ENCODE results near the gene PI4KA.

DNA sequence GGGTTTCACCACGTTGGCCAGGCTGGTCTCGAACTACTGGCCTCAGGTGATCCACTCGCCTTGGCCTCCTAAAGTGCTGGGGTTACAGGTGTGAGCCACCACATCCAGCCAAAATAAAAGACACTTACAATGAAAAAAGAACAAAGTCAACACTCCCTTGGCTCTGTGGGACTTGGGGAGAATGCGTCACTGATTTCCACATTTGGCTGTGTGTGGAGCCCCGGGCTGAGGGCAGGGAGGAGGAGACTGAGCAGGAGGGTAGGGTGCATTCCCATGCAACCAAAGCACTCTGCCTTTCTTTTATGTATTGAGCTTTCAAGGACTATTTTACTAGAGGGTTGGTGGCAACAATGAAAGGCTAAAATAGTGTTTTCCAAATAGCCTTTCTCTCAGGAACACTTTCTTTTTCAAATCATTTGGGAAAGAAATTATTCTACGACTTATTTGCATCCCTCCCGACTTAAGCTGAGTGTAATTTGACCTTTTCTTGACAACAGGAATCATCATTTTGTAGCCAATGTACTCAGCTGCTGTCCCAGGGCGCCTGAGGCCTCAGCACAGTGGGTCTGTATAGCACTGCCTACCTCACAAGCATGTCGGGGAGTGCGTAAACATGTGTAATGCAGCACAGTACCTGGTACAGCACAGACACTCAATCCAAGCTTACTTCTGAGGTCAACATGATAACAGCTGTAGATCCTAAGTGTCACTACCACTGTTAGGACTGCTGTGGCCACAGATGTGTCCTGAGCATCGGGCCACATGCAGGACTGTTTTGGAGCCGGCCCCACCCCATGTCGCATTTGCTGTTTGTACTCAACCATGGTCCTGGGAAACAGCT lies 94.8 kb downstream of the PI4KA start:
- TF ChIP-seq, protein P1, sequence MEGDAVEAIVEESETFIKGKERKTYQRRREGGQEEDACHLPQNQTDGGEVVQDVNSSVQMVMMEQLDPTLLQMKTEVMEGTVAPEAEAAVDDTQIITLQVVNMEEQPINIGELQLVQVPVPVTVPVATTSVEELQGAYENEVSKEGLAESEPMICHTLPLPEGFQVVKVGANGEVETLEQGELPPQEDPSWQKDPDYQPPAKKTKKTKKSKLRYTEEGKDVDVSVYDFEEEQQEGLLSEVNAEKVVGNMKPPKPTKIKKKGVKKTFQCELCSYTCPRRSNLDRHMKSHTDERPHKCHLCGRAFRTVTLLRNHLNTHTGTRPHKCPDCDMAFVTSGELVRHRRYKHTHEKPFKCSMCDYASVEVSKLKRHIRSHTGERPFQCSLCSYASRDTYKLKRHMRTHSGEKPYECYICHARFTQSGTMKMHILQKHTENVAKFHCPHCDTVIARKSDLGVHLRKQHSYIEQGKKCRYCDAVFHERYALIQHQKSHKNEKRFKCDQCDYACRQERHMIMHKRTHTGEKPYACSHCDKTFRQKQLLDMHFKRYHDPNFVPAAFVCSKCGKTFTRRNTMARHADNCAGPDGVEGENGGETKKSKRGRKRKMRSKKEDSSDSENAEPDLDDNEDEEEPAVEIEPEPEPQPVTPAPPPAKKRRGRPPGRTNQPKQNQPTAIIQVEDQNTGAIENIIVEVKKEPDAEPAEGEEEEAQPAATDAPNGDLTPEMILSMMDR (IDR thresholded peaks at IDR 0.05), result no peak
- TF ChIP-seq RFX5 (IDR thresholded peaks at IDR 0.05; ENCODE audit: low read length) (no peak), RAD21 (IDR thresholded peaks at IDR 0.05; ENCODE audit: low read length) (no peak), TAF1 (IDR thresholded peaks at IDR 0.05; ENCODE audit: borderline replicate concordance, low read depth, low read length) (no peak), SIN3A (IDR thresholded peaks at IDR 0.05; ENCODE audit: borderline replicate concordance, low read depth, low read length) (no peak), YY1 (IDR thresholded peaks at IDR 0.05; ENCODE audit: low read depth) (no peak), GATA2 (CRISPR knock-in tag; IDR thresholded peaks at IDR 0.05) (no peak), EZH2phosphoT487 (IDR thresholded peaks at IDR 0.05; ENCODE audit: borderline replicate concordance, low read depth) (no peak), GABPA (IDR thresholded peaks at IDR 0.05; ENCODE audit: low read depth) (no peak), POLR2AphosphoS5 (IDR thresholded peaks at IDR 0.05; ENCODE audit: low read depth, low read length) (no peak), RCOR1 (IDR thresholded peaks at IDR 0.05; ENCODE audit: low read length) (no peak)
- TF ChIP-seq, protein P2, sequence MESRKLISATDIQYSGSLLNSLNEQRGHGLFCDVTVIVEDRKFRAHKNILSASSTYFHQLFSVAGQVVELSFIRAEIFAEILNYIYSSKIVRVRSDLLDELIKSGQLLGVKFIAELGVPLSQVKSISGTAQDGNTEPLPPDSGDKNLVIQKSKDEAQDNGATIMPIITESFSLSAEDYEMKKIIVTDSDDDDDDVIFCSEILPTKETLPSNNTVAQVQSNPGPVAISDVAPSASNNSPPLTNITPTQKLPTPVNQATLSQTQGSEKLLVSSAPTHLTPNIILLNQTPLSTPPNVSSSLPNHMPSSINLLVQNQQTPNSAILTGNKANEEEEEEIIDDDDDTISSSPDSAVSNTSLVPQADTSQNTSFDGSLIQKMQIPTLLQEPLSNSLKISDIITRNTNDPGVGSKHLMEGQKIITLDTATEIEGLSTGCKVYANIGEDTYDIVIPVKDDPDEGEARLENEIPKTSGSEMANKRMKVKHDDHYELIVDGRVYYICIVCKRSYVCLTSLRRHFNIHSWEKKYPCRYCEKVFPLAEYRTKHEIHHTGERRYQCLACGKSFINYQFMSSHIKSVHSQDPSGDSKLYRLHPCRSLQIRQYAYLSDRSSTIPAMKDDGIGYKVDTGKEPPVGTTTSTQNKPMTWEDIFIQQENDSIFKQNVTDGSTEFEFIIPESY (IDR thresholded peaks at IDR 0.05; ENCODE audit: borderline replicate concordance, low read depth), result no peak

Measured in SK-N-SH (cell line).